ENCODE measurements around the gene ACIN1.
A peak's percentile ranks its signal among the peaks of the same experiment; 100 is the strongest.
"Not testable (repeated sequence)": the region's sequence is repeated elsewhere in the genome, so short reads cannot be mapped to it uniquely, and the experiment has no call there.

ACIN1 gene

DNA sequence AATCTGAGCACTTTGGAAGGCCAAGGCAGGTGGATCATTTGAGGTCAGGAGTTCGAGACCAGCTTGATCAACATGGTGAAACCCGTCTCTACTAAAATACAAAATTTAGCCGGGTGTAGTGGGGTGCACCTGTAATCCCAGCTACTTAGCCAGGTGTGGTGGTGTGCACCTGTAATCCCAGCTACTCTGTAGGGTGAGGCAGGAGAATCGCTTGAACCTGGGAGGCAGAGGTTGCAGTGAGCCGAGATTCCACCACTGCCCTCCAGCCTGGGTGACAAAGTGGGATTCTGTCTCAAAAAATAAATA is 81.2 kb downstream of the ACIN1 start:
- not testable (repeated sequence) for DNase-seq (ENCODE audit: low spot score)

DNA sequence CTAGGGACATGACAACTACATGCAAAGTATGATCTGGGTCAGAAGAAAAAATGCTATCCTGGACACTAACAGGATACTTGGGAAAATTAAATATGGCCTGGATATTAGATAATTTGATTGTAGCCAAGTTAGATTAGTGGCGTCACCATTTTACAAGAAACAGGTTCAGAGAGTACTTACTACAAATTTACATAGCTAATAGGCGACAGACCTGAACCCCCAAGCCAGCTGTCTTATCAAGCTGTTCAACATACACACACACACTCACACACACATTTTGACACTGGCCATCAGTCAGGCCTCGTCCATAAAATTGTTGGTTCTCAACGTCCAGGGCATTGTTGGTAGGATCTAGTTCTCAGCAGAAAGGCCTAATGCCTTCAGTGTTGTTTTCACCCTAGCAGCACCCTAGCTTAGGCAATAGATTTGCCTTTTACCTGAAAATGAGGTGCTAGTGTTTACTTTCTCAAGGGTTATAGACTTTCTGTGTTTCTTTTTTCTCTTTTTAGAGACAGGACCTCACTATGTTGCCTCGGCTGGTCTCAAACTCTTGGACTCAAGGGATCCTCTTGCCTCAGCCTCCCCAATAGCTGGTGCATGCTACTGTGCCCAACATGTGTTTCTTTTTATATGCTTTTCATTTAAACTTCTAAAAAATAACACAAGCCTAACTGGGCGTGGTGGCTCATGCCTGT is 81.7 kb downstream of the ACIN1 start:
- no peak for DNase-seq (ENCODE audit: low spot score)

DNA sequence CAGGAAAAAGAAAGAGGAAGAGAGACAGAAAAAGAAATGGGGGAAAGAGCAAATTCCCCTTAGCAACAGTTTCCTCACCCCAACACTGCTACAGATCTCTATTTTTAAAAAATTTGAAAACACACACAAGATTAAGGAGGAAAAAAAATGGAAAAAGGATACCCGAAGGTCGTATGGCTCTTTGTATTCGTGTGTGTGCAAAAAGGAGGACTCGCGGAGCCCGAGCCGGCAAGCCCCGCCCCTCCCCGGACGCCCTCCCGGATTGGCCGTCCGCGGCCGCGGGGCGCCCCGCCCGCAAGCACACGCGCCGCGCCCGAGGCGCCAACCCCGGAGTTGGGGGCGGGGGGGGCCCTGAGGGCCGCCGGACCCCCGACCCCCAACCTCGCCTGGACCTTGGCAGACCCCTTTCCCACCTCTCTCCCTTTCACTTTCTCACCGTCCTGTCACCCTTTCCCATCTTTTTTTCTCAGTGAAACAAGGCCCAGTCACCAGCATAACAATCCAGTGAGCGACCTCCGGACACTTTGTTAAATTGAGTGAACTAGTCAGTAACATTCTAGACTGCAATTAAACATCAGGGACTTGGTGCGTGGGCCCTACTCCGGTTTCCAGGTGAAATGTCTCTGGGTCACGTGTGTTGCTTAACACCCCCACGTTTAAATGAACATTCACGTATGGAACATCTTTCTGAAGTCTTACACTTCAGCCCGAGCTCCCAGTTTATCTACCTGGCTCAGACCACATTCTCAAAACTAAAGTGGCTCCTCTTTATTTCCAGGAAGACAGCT is 84.8 kb downstream of the ACIN1 start, which contains the start of gene C14orf93:
Gene C14orf93 (minus strand): TSS at position 205 of the 788 bp plus-strand sequence. CDS start 11,120 bp downstream, outside the sequence.
- DNase-seq (ENCODE audit: low spot score) = peak; percentile 74

DNA sequence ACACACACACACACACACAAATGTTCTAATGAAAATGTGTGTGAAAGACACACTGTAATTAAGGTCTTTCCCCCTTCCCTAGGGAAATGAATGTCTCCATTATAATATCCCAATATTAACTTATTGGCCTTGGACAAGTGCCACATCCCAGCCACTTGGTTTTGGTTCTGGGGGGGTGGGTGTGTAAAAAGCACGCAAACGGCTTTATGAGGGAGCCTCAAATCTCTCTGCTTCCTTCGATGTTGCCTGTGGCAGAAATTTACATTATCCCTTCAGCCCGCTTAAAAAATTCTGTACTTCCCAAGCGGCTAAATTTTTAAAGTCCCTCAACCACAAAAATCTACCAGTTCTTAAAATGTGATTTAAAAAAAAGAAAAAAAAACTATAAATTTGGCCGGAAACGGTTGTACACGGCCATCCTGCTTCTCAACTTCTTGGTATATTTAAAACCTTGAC is 85.4 kb downstream of the ACIN1 start:
- DNase-seq (ENCODE audit: low spot score) = no peak

DNA sequence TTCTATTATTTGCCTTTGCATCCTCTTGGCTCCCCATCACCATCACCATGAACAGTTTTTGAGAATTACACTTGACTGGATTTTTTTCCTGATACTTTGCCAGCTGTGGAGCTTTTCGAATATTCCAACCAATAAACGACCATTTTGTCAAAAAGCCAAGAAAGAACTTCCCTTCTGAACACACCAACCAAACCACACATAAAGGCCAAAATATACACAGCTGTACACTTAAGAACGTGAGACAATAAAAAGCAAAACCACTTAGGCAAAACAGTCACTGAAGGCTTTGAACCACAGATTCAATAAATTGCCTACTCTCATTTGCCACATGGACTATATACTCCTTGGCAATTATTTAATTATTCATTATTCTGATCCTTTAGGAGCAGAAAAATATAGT is 86.1 kb downstream of the ACIN1 start:
- no peak for DNase-seq (ENCODE audit: low spot score)
